ENCODE measurements around the gene PNCK.

DNA sequence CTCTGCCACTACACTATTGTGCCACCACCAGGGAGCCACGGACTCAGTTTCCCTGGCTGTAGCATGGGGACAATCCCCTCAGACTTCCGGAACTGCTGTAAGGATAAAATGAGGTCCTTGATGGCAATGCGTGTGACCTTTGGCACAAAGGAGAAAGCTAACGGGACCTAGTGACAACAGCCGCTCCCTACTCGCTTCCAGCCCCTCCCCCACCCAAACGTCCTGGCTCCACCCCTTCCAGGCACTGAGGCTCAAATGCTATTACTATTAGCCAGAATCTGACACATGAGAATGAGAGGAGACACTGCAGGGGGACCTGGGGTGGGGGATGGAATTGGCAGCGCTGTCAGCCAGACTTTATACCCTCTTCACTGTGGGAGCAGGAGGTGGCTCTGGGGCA is 32.0 kb downstream of the PNCK start:
- TF ChIP-seq SUZ12 (IDR thresholded peaks at IDR 0.05) (no peak), CTBP1 (IDR thresholded peaks at IDR 0.05; ENCODE audit: borderline replicate concordance) (no peak), FOXM1 (IDR thresholded peaks at IDR 0.05; ENCODE audit: borderline replicate concordance) (no peak), NFRKB (IDR thresholded peaks at IDR 0.05) (no peak), BHLHE40 (IDR thresholded peaks at IDR 0.05; ENCODE audit: borderline replicate concordance) (no peak), SP1 (IDR thresholded peaks at IDR 0.05) (no peak), FOXA1 (IDR thresholded peaks at IDR 0.05) (no peak), LEF1 (IDR thresholded peaks at IDR 0.05; ENCODE audit: borderline replicate concordance) (no peak), FOXK2 (IDR thresholded peaks at IDR 0.05) (no peak), TARDBP (IDR thresholded peaks at IDR 0.05) (no peak), HDGF (IDR thresholded peaks at IDR 0.05; ENCODE audit: borderline replicate concordance) (no peak), ELF4 (IDR thresholded peaks at IDR 0.05) (no peak)
- TF ChIP-seq, protein P1, sequence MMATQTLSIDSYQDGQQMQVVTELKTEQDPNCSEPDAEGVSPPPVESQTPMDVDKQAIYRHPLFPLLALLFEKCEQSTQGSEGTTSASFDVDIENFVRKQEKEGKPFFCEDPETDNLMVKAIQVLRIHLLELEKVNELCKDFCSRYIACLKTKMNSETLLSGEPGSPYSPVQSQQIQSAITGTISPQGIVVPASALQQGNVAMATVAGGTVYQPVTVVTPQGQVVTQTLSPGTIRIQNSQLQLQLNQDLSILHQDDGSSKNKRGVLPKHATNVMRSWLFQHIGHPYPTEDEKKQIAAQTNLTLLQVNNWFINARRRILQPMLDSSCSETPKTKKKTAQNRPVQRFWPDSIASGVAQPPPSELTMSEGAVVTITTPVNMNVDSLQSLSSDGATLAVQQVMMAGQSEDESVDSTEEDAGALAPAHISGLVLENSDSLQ (IDR thresholded peaks at IDR 0.05): no peak
